H9 (cell line): ENCODE data around the gene RDH12. TPM values are rescaled to one million over a fixed set of nuclear protein-coding genes. Genes with fewer than 3 reads are reported as not detected.
A peak's percentile ranks its signal among the peaks of the same experiment; 100 is the strongest.
"Not testable (repeated sequence)": the region's sequence is repeated elsewhere in the genome, so short reads cannot be mapped to it uniquely, and the experiment has no call there.

Source experiments
- DNase-seq: peaks from one replicate; pipeline ENCODE4 v3.0.0-alpha.2; 2017
- H2AFZ ChIP-seq: one replicate; pipeline ENCODE4 v1.6.1; 2013; ENCODE audit warnings: mild to moderate bottlenecking, low read length, control low read depth, moderate library complexity
- H2AK5ac ChIP-seq: 2 replicates; pipeline ENCODE4 v1.6.1; 2013; ENCODE audit warnings: low read length, control low read depth, mixed read lengths; ENCODE audit not compliant: insufficient read length
- H2BK120ac ChIP-seq: one replicate; pipeline ENCODE4 v1.6.1; 2013; ENCODE audit warnings: low read depth, mild to moderate bottlenecking, low read length, control low read depth, inconsistent platforms; ENCODE audit not compliant: poor library complexity, severe bottlenecking
- H2BK12ac ChIP-seq: 2 replicates; pipeline ENCODE4 v1.6.1; 2013; ENCODE audit warnings: low read length, control low read depth, mixed read lengths, low read depth; ENCODE audit not compliant: insufficient read length
- H2BK15ac ChIP-seq: 2 replicates; pipeline ENCODE4 v1.6.1; 2013; ENCODE audit warnings: low read depth, low read length, control low read depth
- H2BK20ac ChIP-seq: one replicate; pipeline ENCODE4 v1.6.1; 2013; ENCODE audit warnings: low read depth, mild to moderate bottlenecking, low read length, control low read depth, inconsistent platforms; ENCODE audit not compliant: poor library complexity, severe bottlenecking
- H2BK5ac ChIP-seq: 2 replicates; pipeline ENCODE4 v1.6.1; 2013; ENCODE audit warnings: low read length, control low read depth, mixed read lengths; ENCODE audit not compliant: insufficient read length
- H3K14ac ChIP-seq: 2 replicates; pipeline ENCODE4 v1.6.1; 2013; ENCODE audit warnings: low read length, control low read depth; ENCODE audit not compliant: insufficient read depth
- H3K18ac ChIP-seq: 2 replicates; pipeline ENCODE4 v1.6.1; 2013; ENCODE audit warnings: low read depth, mild to moderate bottlenecking, mixed read lengths, low read length, control low read depth; ENCODE audit not compliant: insufficient read length
- H3K23ac ChIP-seq: 2 replicates; pipeline ENCODE4 v1.6.1; 2013; ENCODE audit warnings: low read length, control low read depth, mixed read lengths, low read depth; ENCODE audit not compliant: insufficient read length
- H3K23me2 ChIP-seq: 2 replicates; pipeline ENCODE4 v1.6.1; 2013; ENCODE audit warnings: low read depth, mild to moderate bottlenecking, mixed read lengths, low read length, control low read depth; ENCODE audit not compliant: insufficient read length, poor library complexity, severe bottlenecking
- H3K27ac ChIP-seq: 2 replicates; pipeline ENCODE4 v1.5.1; 2013; ENCODE audit warnings: low read length, control low read depth, mixed read lengths, low read depth; ENCODE audit not compliant: insufficient read length
- H3K27me3 ChIP-seq: 2 replicates; pipeline ENCODE4 v1.6.1; 2013; ENCODE audit warnings: low read length, control low read depth, inconsistent platforms; ENCODE audit not compliant: insufficient read depth
- H3K4ac ChIP-seq: 2 replicates; pipeline ENCODE4 v1.6.1; 2013; ENCODE audit warnings: low read depth, mild to moderate bottlenecking, control low read depth, inconsistent platforms, low read length, moderate library complexity
- H3K4me1 ChIP-seq: 2 replicates; pipeline ENCODE4 v1.6.1; 2013; ENCODE audit warnings: low read length, control low read depth, inconsistent platforms; ENCODE audit not compliant: insufficient read depth
- H3K4me2 ChIP-seq: 2 replicates; pipeline ENCODE4 v1.6.1; 2013; ENCODE audit warnings: low read length, control low read depth, mixed read lengths; ENCODE audit not compliant: insufficient read length, insufficient read depth
- H3K56ac ChIP-seq: 2 replicates; pipeline ENCODE4 v1.6.1; 2013; ENCODE audit warnings: low read depth, mild to moderate bottlenecking, mixed read lengths, low read length, control low read depth; ENCODE audit not compliant: insufficient read length
- H3K79me1 ChIP-seq: 2 replicates; pipeline ENCODE4 v1.6.1; 2013; ENCODE audit warnings: low read depth, mild to moderate bottlenecking, moderate library complexity, low read length, control low read depth, inconsistent platforms; ENCODE audit not compliant: insufficient read depth, poor library complexity, severe bottlenecking
- H3K79me2 ChIP-seq: 2 replicates; pipeline ENCODE4 v1.6.1; 2013; ENCODE audit warnings: low read length, control low read depth, inconsistent platforms; ENCODE audit not compliant: insufficient read depth
- H3K9ac ChIP-seq: 2 replicates; pipeline ENCODE4 v1.6.1; 2013; ENCODE audit warnings: low read length, control low read depth, mixed read lengths; ENCODE audit not compliant: insufficient read length; ENCODE audit errors: extremely low read depth
- H3K9me3 ChIP-seq: one replicate; pipeline ENCODE4 v1.6.1; 2013; ENCODE audit warnings: low read depth, low read length, inconsistent platforms; ENCODE audit not compliant: control insufficient read depth
- H3T11ph ChIP-seq: one replicate; pipeline ENCODE4 v1.6.1; 2013; ENCODE audit warnings: mild to moderate bottlenecking, low read length, control low read depth, inconsistent platforms
- H4K20me1 ChIP-seq: one replicate; pipeline ENCODE4 v1.6.1; 2013; ENCODE audit not compliant: control insufficient read depth, insufficient read length, insufficient read depth
- H4K5ac ChIP-seq: 2 replicates; pipeline ENCODE4 v1.6.1; 2013; ENCODE audit warnings: low read depth, mild to moderate bottlenecking, mixed read lengths, low read length, control low read depth; ENCODE audit not compliant: insufficient read length
- H4K8ac ChIP-seq: replicated peaks from 2 replicates; pipeline ENCODE4 v1.6.1; 2013; ENCODE audit warnings: low read length, control low read depth, mixed read lengths, low read depth; ENCODE audit not compliant: insufficient read length
- H4K91ac ChIP-seq: 2 replicates; pipeline ENCODE4 v1.6.1; 2013; ENCODE audit warnings: low read depth, mild to moderate bottlenecking, moderate library complexity, mixed read lengths, low read length, control low read depth; ENCODE audit not compliant: insufficient read length
- H3K27ac Mint-ChIP-seq, 3 experiments: 2 replicates in 2 of 3; 3 replicates in 1 of 3; pipeline ENCODE4 v1.8.0; 2020 to 2021; ENCODE audit warnings: mixed read lengths in 3 of 3, mild to moderate bottlenecking in 1 of 3, moderate library complexity in 1 of 3
- H3K27me3 Mint-ChIP-seq: 2 replicates; pipeline ENCODE4 v1.8.0; 2021; ENCODE audit warnings: low read depth, mild to moderate bottlenecking, moderate library complexity, mixed read lengths
- H3K36me3 Mint-ChIP-seq, 3 experiments: 2 replicates in 2 of 3; 3 replicates in 1 of 3; pipeline ENCODE4 v1.8.0; 2020 to 2021; ENCODE audit warnings: low read depth in 3 of 3, mixed read lengths in 3 of 3; ENCODE audit not compliant: insufficient read depth in 1 of 3
- H3K4me1 Mint-ChIP-seq, 2 experiments: 2 replicates each; pipeline ENCODE4 v1.8.0; 2020; ENCODE audit warnings: mixed read lengths in 2 of 2
- H3K4me3 Mint-ChIP-seq, 2 experiments: 2 replicates in 1 of 2; 3 replicates in 1 of 2; pipeline ENCODE4 v1.8.0; 2020 to 2021; ENCODE audit warnings: mild to moderate bottlenecking in 2 of 2, mixed read lengths in 2 of 2, moderate library complexity in 1 of 2
- H3K9me3 Mint-ChIP-seq, 2 experiments: 2 replicates in 1 of 2; 3 replicates in 1 of 2; pipeline ENCODE4 v1.8.0; 2020; ENCODE audit warnings: mild to moderate bottlenecking in 2 of 2, mixed read lengths in 2 of 2, moderate library complexity in 1 of 2
- CTCF ChIP-seq: fragments of 200-600 bp; sonication (generic); conservative IDR thresholded peaks from 3 replicates; pipeline ENCODE4 v1.8.0; 2021; ENCODE audit warnings: antibody characterized with exemption, mild to moderate bottlenecking
- WGBS: extraction: QIAGEN DNeasy Blood & Tissue Kit; methylation state at CpG from one replicate; pipeline ENCODE4 v1.1.7; 2013; ENCODE audit warnings: missing lambda C conversion rate, low lambda C conversion rate, mixed read lengths; ENCODE audit not compliant: insufficient read length; ENCODE audit errors: extremely low coverage; 5-methylcytosine and 5-hydroxymethylcytosine counted together
- total RNA-seq: library from RNA; stranded (reverse); gene quantifications from 2 replicates; pipeline ENCODE4 v1.2.1, GENCODE V29; 2021

RDH12 gene
- total RNA-seq, 1 experiment from 2014 or later: 0.74 TPM

- Histone ChIP-seq H3K27ac (no peak overlapping the region), H3K56ac (peak overlapping the region; percentile 65), H3K14ac (no peak overlapping the region), H2BK5ac (no peak overlapping the region), H4K20me1 (no peaks in the 10 kb centered on the region), H2AK5ac (no peak overlapping the region), H4K5ac (no peak overlapping the region), H2BK15ac (no peak overlapping the region), H4K91ac (no peak overlapping the region), H3K4me1 (no peaks in the 10 kb centered on the region), H3K18ac (no peak overlapping the region), H4K8ac (no peak overlapping the region), H3K9me3 (no peaks in the 10 kb centered on the region), H3K4ac (no peak overlapping the region), H2BK12ac (no peak overlapping the region), H2BK120ac (no peak overlapping the region), H2AFZ (no peak overlapping the region), H3K27me3 (no peaks in the 10 kb centered on the region), H3K4me2 (no peak overlapping the region), H3K23ac (no peak overlapping the region), H3T11ph (no peak overlapping the region), H3K79me1 (no peaks in the 10 kb centered on the region), H3K79me2 (no peaks in the 10 kb centered on the region), H3K9ac (no peak overlapping the region), H3K23me2 (no peaks in the 10 kb centered on the region), H2BK20ac (no peak overlapping the region)
- no CpG with 5 or more reads among the region's 2 CpGs for WGBS
- Mint-ChIP-seq H3K27me3 (peaks cover 15% of the 10 kb centered on the region), H3K36me3 (no peaks in the 10 kb centered on the region), H3K9me3 (peaks cover 0 to 7% of the 10 kb centered on the region in 2 experiments; a peak in 1 of 5 replicates), H3K4me1 (peaks cover 8 to 11% of the 10 kb centered on the region in 2 experiments; a peak in 3 of 4 replicates), H3K4me3 (no peak overlapping the region), H3K27ac (no peak overlapping the region)
- no peak for DNase-seq
- TF ChIP-seq CTCF: no peak
Observed at GRCh38 chr14:67718265-67718664, 16.6 kb downstream of the RDH12 start.

- H2AFZ ChIP-seq, H4K8ac ChIP-seq, H3K4me2 ChIP-seq, H2BK5ac ChIP-seq, H3K9me3 Mint-ChIP-seq, H3K79me1 ChIP-seq, H3K4me3 Mint-ChIP-seq, H3K27me3 ChIP-seq, H3K23me2 ChIP-seq, H4K20me1 ChIP-seq, H3K4ac ChIP-seq, H2BK20ac ChIP-seq, H3K23ac ChIP-seq, H3K36me3 Mint-ChIP-seq, H3K56ac ChIP-seq, H2BK12ac ChIP-seq, H3K9me3 ChIP-seq, H3T11ph ChIP-seq, DNase-seq, H3K14ac ChIP-seq, H3K18ac ChIP-seq, H4K5ac ChIP-seq, H3K9ac ChIP-seq, H2AK5ac ChIP-seq, H3K27ac ChIP-seq, H3K27ac Mint-ChIP-seq, H3K79me2 ChIP-seq, H2BK15ac ChIP-seq, H2BK120ac ChIP-seq, H4K91ac ChIP-seq, H3K4me1 ChIP-seq: not testable (repeated sequence)
- no CpG with 5 or more reads among the region's 3 CpGs for WGBS
- peaks cover 13% of the 10 kb centered on the region for H3K27me3 Mint-ChIP-seq
- peaks cover 8 to 11% of the 10 kb centered on the region in 2 experiments; a peak in 3 of 4 replicates for H3K4me1 Mint-ChIP-seq
Observed at GRCh38 chr14:67719385-67719784, 17.7 kb downstream of the RDH12 start.
